ENCODE measurements around the gene ASB18.
"Not testable (repeated sequence)": the region's sequence is repeated elsewhere in the genome, so short reads cannot be mapped to it uniquely, and the experiment has no call there.

ASB18 gene

GRCh38 chr2:236298924-236299475, 34.8 kb upstream of the ASB18 start:
- H3K4me1 ChIP-seq (ENCODE audit: control insufficient read depth, insufficient read depth, low read length) = no peaks in the 10 kb centered on the region
- no peak overlapping the region for H3K27ac ChIP-seq (ENCODE audit: low read depth, low read length)
- no peaks in the 10 kb centered on the region for H3K9me3 ChIP-seq (ENCODE audit: control insufficient read depth, insufficient read depth, low read length)
- no peak overlapping the region for H3K4me3 ChIP-seq (ENCODE audit: low read depth, low read length)
- H3K27me3 ChIP-seq (ENCODE audit: control insufficient read depth, insufficient read depth, low read length) = no peaks in the 10 kb centered on the region
- no peaks in the 10 kb centered on the region for H3K36me3 ChIP-seq (ENCODE audit: control insufficient read depth, insufficient read depth, low read length)
- H3K9ac ChIP-seq (ENCODE audit: low read depth, low read length) = no peak overlapping the region

GRCh38 chr2:236295481-236295880, 31.3 kb upstream of the ASB18 start:
- H3K36me3 ChIP-seq (ENCODE audit: control insufficient read depth, insufficient read depth, low read length) = no peaks in the 10 kb centered on the region
- no peaks in the 10 kb centered on the region for H3K27me3 ChIP-seq (ENCODE audit: control insufficient read depth, insufficient read depth, low read length)

GRCh38 chr2:236294647-236295046, 30.4 kb upstream of the ASB18 start:
- no peak overlapping the region for H3K27ac ChIP-seq (ENCODE audit: low read depth, low read length)
- no peaks in the 10 kb centered on the region for H3K9me3 ChIP-seq (ENCODE audit: control insufficient read depth, insufficient read depth, low read length)
- H3K9ac ChIP-seq (ENCODE audit: low read depth, low read length) = no peak overlapping the region
- no peak overlapping the region for H3K4me3 ChIP-seq (ENCODE audit: low read depth, low read length)
- no peaks in the 10 kb centered on the region for H3K36me3 ChIP-seq (ENCODE audit: control insufficient read depth, insufficient read depth, low read length)
- H3K4me1 ChIP-seq (ENCODE audit: control insufficient read depth, insufficient read depth, low read length) = no peaks in the 10 kb centered on the region
- no peaks in the 10 kb centered on the region for H3K27me3 ChIP-seq (ENCODE audit: control insufficient read depth, insufficient read depth, low read length)

More at GRCh38 chr2:236295481-236295880, 31.3 kb upstream of the ASB18 start:
- Histone ChIP-seq H3K27ac (ENCODE audit: low read depth, low read length) (no peak overlapping the region), H3K4me1 (ENCODE audit: control insufficient read depth, insufficient read depth, low read length) (no peaks in the 10 kb centered on the region), H3K9me3 (ENCODE audit: control insufficient read depth, insufficient read depth, low read length) (no peaks in the 10 kb centered on the region), H3K9ac (ENCODE audit: low read depth, low read length) (no peak overlapping the region), H3K4me3 (ENCODE audit: low read depth, low read length) (no peak overlapping the region)

- no peaks in the 10 kb centered on the region for H3K27me3 ChIP-seq (ENCODE audit: control insufficient read depth, insufficient read depth, low read length)
- no peak overlapping the region for H3K9ac ChIP-seq (ENCODE audit: low read depth, low read length)
- no peaks in the 10 kb centered on the region for H3K4me1 ChIP-seq (ENCODE audit: control insufficient read depth, insufficient read depth, low read length)
- no peaks in the 10 kb centered on the region for H3K9me3 ChIP-seq (ENCODE audit: control insufficient read depth, insufficient read depth, low read length)
- H3K4me3 ChIP-seq (ENCODE audit: low read depth, low read length) = no peak overlapping the region
- H3K27ac ChIP-seq (ENCODE audit: low read depth, low read length) = no peak overlapping the region
- H3K36me3 ChIP-seq (ENCODE audit: control insufficient read depth, insufficient read depth, low read length) = no peaks in the 10 kb centered on the region
Observed at GRCh38 chr2:236293241-236293810, 29.1 kb upstream of the ASB18 start.

- H3K9ac ChIP-seq (ENCODE audit: low read depth, low read length) = no peak overlapping the region
- no peaks in the 10 kb centered on the region for H3K9me3 ChIP-seq (ENCODE audit: control insufficient read depth, insufficient read depth, low read length)
- no peak overlapping the region for H3K27ac ChIP-seq (ENCODE audit: low read depth, low read length)
- no peaks in the 10 kb centered on the region for H3K4me1 ChIP-seq (ENCODE audit: control insufficient read depth, insufficient read depth, low read length)
- H3K27me3 ChIP-seq (ENCODE audit: control insufficient read depth, insufficient read depth, low read length) = no peaks in the 10 kb centered on the region
- H3K36me3 ChIP-seq (ENCODE audit: control insufficient read depth, insufficient read depth, low read length) = no peaks in the 10 kb centered on the region
- no peak overlapping the region for H3K4me3 ChIP-seq (ENCODE audit: low read depth, low read length)
Observed at GRCh38 chr2:236291911-236292310, 27.7 kb upstream of the ASB18 start.

- H3K4me1 ChIP-seq (ENCODE audit: control insufficient read depth, insufficient read depth, low read length) = no peaks in the 10 kb centered on the region
- no peak overlapping the region for H3K27ac ChIP-seq (ENCODE audit: low read depth, low read length)
- H3K27me3 ChIP-seq (ENCODE audit: control insufficient read depth, insufficient read depth, low read length) = no peaks in the 10 kb centered on the region
- H3K9me3 ChIP-seq (ENCODE audit: control insufficient read depth, insufficient read depth, low read length) = no peaks in the 10 kb centered on the region
- no peak overlapping the region for H3K4me3 ChIP-seq (ENCODE audit: low read depth, low read length)
- no peak overlapping the region for H3K9ac ChIP-seq (ENCODE audit: low read depth, low read length)
- H3K36me3 ChIP-seq (ENCODE audit: control insufficient read depth, insufficient read depth, low read length) = no peaks in the 10 kb centered on the region
Observed at GRCh38 chr2:236291476-236291875, 27.3 kb upstream of the ASB18 start.

GRCh38 chr2:236290742-236291425, 26.7 kb upstream of the ASB18 start:
- Histone ChIP-seq H3K9ac (ENCODE audit: low read depth, low read length) (no peak overlapping the region), H3K9me3 (ENCODE audit: control insufficient read depth, insufficient read depth, low read length) (no peaks in the 10 kb centered on the region), H3K27ac (ENCODE audit: low read depth, low read length) (no peak overlapping the region), H3K27me3 (ENCODE audit: control insufficient read depth, insufficient read depth, low read length) (no peaks in the 10 kb centered on the region), H3K4me1 (ENCODE audit: control insufficient read depth, insufficient read depth, low read length) (no peaks in the 10 kb centered on the region), H3K36me3 (ENCODE audit: control insufficient read depth, insufficient read depth, low read length) (no peaks in the 10 kb centered on the region), H3K4me3 (ENCODE audit: low read depth, low read length) (no peak overlapping the region)

- H3K4me3 ChIP-seq (ENCODE audit: low read depth, low read length) = no peak overlapping the region
- H3K9me3 ChIP-seq (ENCODE audit: control insufficient read depth, insufficient read depth, low read length) = no peaks in the 10 kb centered on the region; the same call in 1 of the 2 replicates
- H3K9ac ChIP-seq (ENCODE audit: low read depth, low read length) = no peak overlapping the region
- H3K36me3 ChIP-seq (ENCODE audit: control insufficient read depth, insufficient read depth, low read length) = no peaks in the 10 kb centered on the region
- no peaks in the 10 kb centered on the region for H3K4me1 ChIP-seq (ENCODE audit: control insufficient read depth, insufficient read depth, low read length)
- no peaks in the 10 kb centered on the region for H3K27me3 ChIP-seq (ENCODE audit: control insufficient read depth, insufficient read depth, low read length)
- no peak overlapping the region for H3K27ac ChIP-seq (ENCODE audit: low read depth, low read length)
Observed at GRCh38 chr2:236289766-236290462, 25.7 kb upstream of the ASB18 start.

- H3K9ac ChIP-seq (ENCODE audit: low read depth, low read length); H3K27me3 ChIP-seq (ENCODE audit: control insufficient read depth, insufficient read depth, low read length); H3K4me3 ChIP-seq (ENCODE audit: low read depth, low read length); H3K9me3 ChIP-seq (ENCODE audit: control insufficient read depth, insufficient read depth, low read length); H3K36me3 ChIP-seq (ENCODE audit: control insufficient read depth, insufficient read depth, low read length); H3K27ac ChIP-seq (ENCODE audit: low read depth, low read length); H3K4me1 ChIP-seq (ENCODE audit: control insufficient read depth, insufficient read depth, low read length): not testable (repeated sequence)
Observed at GRCh38 chr2:236288373-236288772, 24.2 kb upstream of the ASB18 start.

- Histone ChIP-seq H3K27ac (ENCODE audit: low read depth, low read length) (no peak overlapping the region), H3K4me1 (ENCODE audit: control insufficient read depth, insufficient read depth, low read length) (no peaks in the 10 kb centered on the region), H3K4me3 (ENCODE audit: low read depth, low read length) (no peak overlapping the region), H3K36me3 (ENCODE audit: control insufficient read depth, insufficient read depth, low read length) (no peaks in the 10 kb centered on the region), H3K27me3 (ENCODE audit: control insufficient read depth, insufficient read depth, low read length) (no peaks in the 10 kb centered on the region), H3K9ac (ENCODE audit: low read depth, low read length) (no peak overlapping the region), H3K9me3 (ENCODE audit: control insufficient read depth, insufficient read depth, low read length) (no peaks in the 10 kb centered on the region; the same call in 1 of the 2 replicates)
Observed at GRCh38 chr2:236287656-236288055, 23.4 kb upstream of the ASB18 start.
